AG10803 (cell line): ENCODE data around the gene RASIP1.

Experiments used
- DNase-seq: peaks from one replicate; pipeline ENCODE4 v3.0.0; 2010; ENCODE audit warnings: low read depth
- H3K4me3 ChIP-seq: 2 replicates; pipeline ENCODE4 v1.5.1; 2011; ENCODE audit warnings: mild to moderate bottlenecking, low read length, control low read depth
- TF ChIP-seq, protein P1 (sequence below): conservative IDR thresholded peaks from 2 replicates; pipeline ENCODE4 v1.5.1; 2011; ENCODE audit warnings: mild to moderate bottlenecking, low read length, control low read depth, inconsistent platforms

The RASIP1 gene

DNA sequence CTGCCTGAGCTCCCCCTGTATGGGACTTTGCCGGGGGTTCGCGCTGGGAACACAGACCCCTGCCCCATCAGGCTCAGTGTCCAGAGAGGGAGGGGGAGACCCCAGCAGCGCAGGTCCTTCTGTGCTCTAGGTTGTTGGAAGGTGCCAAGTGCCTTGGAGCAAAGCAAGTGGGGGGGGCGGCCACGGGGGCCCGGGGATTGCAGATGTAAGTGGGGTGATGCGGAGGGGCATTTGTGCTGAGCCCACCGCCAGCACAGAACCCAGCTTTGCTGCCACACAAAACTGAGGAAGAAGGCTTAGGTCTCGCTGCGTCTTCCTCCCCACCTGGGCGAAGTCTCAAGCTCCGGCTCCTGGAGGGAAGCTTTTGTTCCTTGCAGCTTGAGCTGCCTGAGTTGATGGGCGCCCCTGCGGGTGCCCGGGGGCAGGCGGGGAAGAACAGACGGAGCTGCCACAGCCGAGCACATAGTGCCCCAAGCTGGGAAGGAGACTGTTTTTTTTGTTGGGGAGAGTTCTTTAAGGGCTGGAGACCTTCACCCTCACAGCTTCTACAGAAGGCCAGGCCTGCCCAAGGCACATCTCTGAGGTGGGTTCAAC is 66.1 kb downstream of the RASIP1 start:
- no peak for DNase-seq

GRCh38 chr19:48673436-48674100 is 66.8 kb downstream of the RASIP1 start:
- H3K4me3 ChIP-seq, result no peak overlapping the region
- no peak for DNase-seq
- TF ChIP-seq, protein P1, sequence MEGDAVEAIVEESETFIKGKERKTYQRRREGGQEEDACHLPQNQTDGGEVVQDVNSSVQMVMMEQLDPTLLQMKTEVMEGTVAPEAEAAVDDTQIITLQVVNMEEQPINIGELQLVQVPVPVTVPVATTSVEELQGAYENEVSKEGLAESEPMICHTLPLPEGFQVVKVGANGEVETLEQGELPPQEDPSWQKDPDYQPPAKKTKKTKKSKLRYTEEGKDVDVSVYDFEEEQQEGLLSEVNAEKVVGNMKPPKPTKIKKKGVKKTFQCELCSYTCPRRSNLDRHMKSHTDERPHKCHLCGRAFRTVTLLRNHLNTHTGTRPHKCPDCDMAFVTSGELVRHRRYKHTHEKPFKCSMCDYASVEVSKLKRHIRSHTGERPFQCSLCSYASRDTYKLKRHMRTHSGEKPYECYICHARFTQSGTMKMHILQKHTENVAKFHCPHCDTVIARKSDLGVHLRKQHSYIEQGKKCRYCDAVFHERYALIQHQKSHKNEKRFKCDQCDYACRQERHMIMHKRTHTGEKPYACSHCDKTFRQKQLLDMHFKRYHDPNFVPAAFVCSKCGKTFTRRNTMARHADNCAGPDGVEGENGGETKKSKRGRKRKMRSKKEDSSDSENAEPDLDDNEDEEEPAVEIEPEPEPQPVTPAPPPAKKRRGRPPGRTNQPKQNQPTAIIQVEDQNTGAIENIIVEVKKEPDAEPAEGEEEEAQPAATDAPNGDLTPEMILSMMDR, result no peak

More for the DNA sequence above, 66.1 kb downstream of the RASIP1 start:
- TF ChIP-seq, protein P1, result no peak
- H3K4me3 ChIP-seq, result no peak overlapping the region

- TF ChIP-seq, protein P1, result no peak
- DNase-seq, result no peak
- no peak within 1 kb of the TSS for H3K4me3 ChIP-seq
Measured at GRCh38 chr19:48672994-48673393, 67.4 kb downstream of the RASIP1 start, which contains the start of gene NTN5. Gene NTN5, minus strand, starts transcription at chr19:48673017. Its CDS starts 2,031 bp downstream, at chr19:48670986.

DNA sequence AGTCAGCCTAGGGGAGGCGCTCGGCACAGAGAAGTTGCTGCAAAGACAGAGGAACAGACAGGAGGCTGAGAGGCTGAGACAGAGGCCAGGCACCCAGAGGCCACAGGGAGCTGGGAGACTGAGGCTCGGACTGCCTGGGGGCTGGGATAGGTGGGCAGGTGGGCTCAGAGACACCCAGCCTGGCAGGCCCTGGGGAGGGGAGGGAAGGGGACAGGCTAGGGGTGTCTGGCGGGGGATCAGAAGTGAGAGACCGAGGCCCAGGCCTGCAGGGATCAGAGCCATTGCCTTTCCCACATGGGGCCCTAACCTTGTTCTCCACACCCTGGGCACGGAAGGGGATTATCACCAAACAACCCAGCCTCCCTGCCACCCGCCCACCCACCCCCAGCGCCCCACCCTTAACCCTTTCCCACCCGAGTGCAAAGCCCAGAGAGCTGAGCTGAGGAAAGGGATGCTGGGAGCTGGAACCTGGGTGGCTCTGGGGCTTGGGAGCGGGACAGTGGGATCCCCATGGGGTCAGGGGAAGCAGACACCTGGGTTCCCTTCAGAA is 68.9 kb downstream of the RASIP1 start:
- no peak overlapping the region for H3K4me3 ChIP-seq
- DNase-seq, result no peak

DNA sequence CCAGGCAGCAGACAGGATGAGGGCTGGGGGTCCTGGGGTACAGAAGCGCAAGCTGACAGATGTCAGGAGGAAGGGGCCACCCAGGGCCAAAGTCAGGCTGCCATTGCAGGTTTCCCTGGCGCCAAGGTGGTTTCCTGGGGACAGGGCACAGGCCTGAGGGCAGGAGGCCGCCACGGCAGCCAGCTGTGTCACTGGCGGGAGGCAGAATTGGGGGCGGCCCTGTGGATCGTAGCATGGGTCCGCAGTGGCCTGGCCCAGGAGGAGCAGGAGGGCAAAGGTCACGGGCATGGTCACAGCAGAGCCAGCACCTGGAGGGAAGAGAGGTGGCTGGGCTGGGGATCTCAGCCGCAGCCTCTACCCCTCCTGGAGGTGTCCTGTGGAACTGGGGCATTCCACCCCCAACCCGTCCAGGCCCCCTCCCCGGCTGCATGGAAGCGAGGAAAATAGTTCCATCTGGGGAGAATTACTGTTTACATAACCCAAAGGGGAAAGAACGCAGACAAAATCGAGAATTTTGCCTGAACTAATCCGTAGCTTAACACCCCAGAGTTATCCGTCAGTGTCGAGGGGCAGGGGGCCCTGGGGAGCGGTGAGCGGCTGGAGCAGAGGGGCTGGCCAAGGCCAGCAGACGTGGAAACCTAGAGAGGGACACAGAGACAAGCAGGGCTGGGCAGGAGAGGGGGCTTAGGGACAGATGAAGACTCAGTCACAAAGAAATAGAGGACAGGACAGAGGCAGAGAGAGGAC is 69.5 kb downstream of the RASIP1 start:
- no peak overlapping the region for H3K4me3 ChIP-seq
- DNase-seq, result no peak
- TF ChIP-seq, protein P1, result no peak

More for the DNA sequence above, 68.9 kb downstream of the RASIP1 start:
- TF ChIP-seq, protein P1, result no peak
